GM12878 (cell line): ENCODE data around the gene SPOP. TPM values are rescaled to one million over a fixed set of nuclear protein-coding genes. Genes with fewer than 3 reads are reported as not detected.

Experiments used
- ATAC-seq: fragments of 200-7000 bp; cut with Tn5 transposase; 3 replicates; pipeline ENCODE4 v1.9.1; 2020; ENCODE audit warnings: mild to moderate bottlenecking, moderate library complexity
- BruUV-seq: library from RNA; stranded (reverse); fragments of 400-500 nt; replicated peaks from 2 replicates; lab custom pipeline; 2021; lab: Mats Ljungman, UMichigan
- CTCF ChIA-PET: fragments of 300-600 bp; sonication (Branson Sonifier 250); formaldehyde crosslinking; extraction: SDS; loops from one replicate; lab custom pipeline; 2021; ENCODE audit warnings: inconsistent platforms; lab: Yijun Ruan, JAX
- POLR2A ChIA-PET: fragments of 350-600 bp; formaldehyde crosslinking; extraction: SDS; loops from one replicate; lab custom pipeline; 2021; ENCODE audit warnings: inconsistent platforms; lab: Charles Lee
- RAD21 ChIA-PET: fragments of 300-600 bp; sonication (Branson Sonifier 250); formaldehyde crosslinking; loops from one replicate; lab custom pipeline; 2023; ENCODE audit warnings: antibody characterized with exemption; ENCODE audit not compliant: unreplicated experiment; lab: Charles Lee
- SMC1A ChIA-PET: fragments of 300-600 bp; sonication (Branson Sonifier 250); formaldehyde crosslinking; loops from one replicate; lab custom pipeline; 2023; ENCODE audit not compliant: unreplicated experiment, uncharacterized antibody; lab: Charles Lee
- DNase-seq: peaks from one replicate; pipeline ENCODE4 v3.0.0-alpha.2; 2011; ENCODE audit warnings: low read depth, low spot score
- FAIRE-seq: peaks from 3 replicates; lab custom pipeline; 2011; peaks lifted over from hg19 to GRCh38; lab: Jason Lieb, UNC
- H2AFZ ChIP-seq: 2 replicates; pipeline ENCODE4 v1.6.0; 2011; ENCODE audit warnings: low read depth, low read length, control low read depth; ENCODE audit not compliant: control insufficient read depth
- H3K27ac ChIP-seq: 2 replicates; pipeline ENCODE4 v1.5.1; 2011; ENCODE audit warnings: control low read depth; ENCODE audit not compliant: control insufficient read depth, insufficient read depth
- H3K27me3 ChIP-seq, 2 experiments: replicated peaks in 1 of 2; 2 replicates each; pipeline versions ENCODE4 v1.6.0 to v1.6.1; 2011; ENCODE audit warnings: low read length in 1 of 2; ENCODE audit not compliant: control insufficient read depth in 2 of 2, insufficient read depth in 2 of 2
- H3K36me3 ChIP-seq, 2 experiments: 2 replicates each; pipeline ENCODE4 v1.5.1; 2011; ENCODE audit warnings: low read length in 1 of 2; ENCODE audit not compliant: control insufficient read depth in 2 of 2, insufficient read depth in 2 of 2
- H3K4me1 ChIP-seq: 2 replicates; pipeline ENCODE4 v1.6.1; 2011; ENCODE audit warnings: mild to moderate bottlenecking, low read length, moderate library complexity, mixed read lengths; ENCODE audit not compliant: control insufficient read depth, insufficient read depth
- H3K4me2 ChIP-seq: 2 replicates; pipeline ENCODE4 v1.6.0; 2011; ENCODE audit warnings: control low read depth; ENCODE audit not compliant: control insufficient read depth, insufficient read depth
- H3K4me3 ChIP-seq: fragments of 200-600 bp; sonication (generic); 2 replicates; pipeline ENCODE4 v1.5.1; 2016
- H3K79me2 ChIP-seq: 2 replicates; pipeline ENCODE4 v1.6.0; 2011; ENCODE audit warnings: low read length; ENCODE audit not compliant: control insufficient read depth, insufficient read depth
- H3K9ac ChIP-seq: 2 replicates; pipeline ENCODE4 v1.8.0; 2011; ENCODE audit warnings: low read length, control low read depth, mixed read lengths; ENCODE audit not compliant: control insufficient read depth, insufficient read depth
- H3K9me3 ChIP-seq: replicated peaks from 3 replicates; pipeline ENCODE4 v1.5.1; 2011; ENCODE audit warnings: mild to moderate bottlenecking, low read length; ENCODE audit not compliant: control insufficient read depth, insufficient read depth
- H4K20me1 ChIP-seq: 2 replicates; pipeline ENCODE4 v1.6.0; 2011; ENCODE audit not compliant: control insufficient read depth, insufficient read depth
- ATF7 ChIP-seq: fragments of 450-650 bp; IDR thresholded peaks from 2 replicates; pipeline ENCODE4 v1.6.1; 2016; ENCODE audit warnings: low read depth, mild to moderate bottlenecking
- CBX3 ChIP-seq: fragments of 200-600 bp; sonication (generic); IDR thresholded peaks from 2 replicates; pipeline ENCODE4 v1.6.1; 2016; ENCODE audit warnings: low read depth, borderline replicate concordance
- DPF2 ChIP-seq: fragments of 450-650 bp; IDR thresholded peaks from 2 replicates; pipeline ENCODE4 v1.6.1; 2017; ENCODE audit warnings: mild to moderate bottlenecking
- E2F8 ChIP-seq: fragments of 450-650 bp; IDR thresholded peaks from 2 replicates; pipeline ENCODE4 v1.6.1; 2018; ENCODE audit warnings: mild to moderate bottlenecking, low read depth, moderate library complexity; ENCODE audit not compliant: partially characterized antibody
- EED ChIP-seq: sonication (generic); IDR thresholded peaks from 2 replicates; pipeline ENCODE4 v1.6.1; 2016; ENCODE audit warnings: antibody characterized with exemption, low read depth
- EGR1 ChIP-seq, 2 experiments: IDR thresholded peaks; 1 replicate in 1 of 2; 2 replicates in 1 of 2; pipeline ENCODE4 v1.6.1; 2011 to 2012; ENCODE audit warnings: low read depth in 2 of 2, low read length in 2 of 2, borderline replicate concordance in 1 of 2, mild to moderate bottlenecking in 1 of 2, moderate library complexity in 1 of 2
- HDGF ChIP-seq: fragments of 450-650 bp; IDR thresholded peaks from 2 replicates; pipeline ENCODE4 v1.6.1; 2016; ENCODE audit warnings: antibody characterized with exemption
- IKZF1 ChIP-seq: fragments of 450-650 bp; conservative IDR thresholded peaks from 2 replicates; pipeline ENCODE4 v1.6.1; 2017; ENCODE audit warnings: antibody characterized with exemption, mild to moderate bottlenecking
- IRF4 ChIP-seq: IDR thresholded peaks from 2 replicates; pipeline ENCODE4 v1.6.1; 2011; ENCODE audit warnings: low read depth, low read length
- JUNB ChIP-seq: IDR thresholded peaks from 2 replicates; pipeline ENCODE4 v1.6.1; 2016; ENCODE audit warnings: antibody characterized with exemption, mild to moderate bottlenecking
- NFIC ChIP-seq: IDR thresholded peaks from 2 replicates; pipeline ENCODE4 v1.6.1; 2012; ENCODE audit warnings: low read depth, mild to moderate bottlenecking, inconsistent platforms, low read length, moderate library complexity
- RELB ChIP-seq: fragments of 450-650 bp; IDR thresholded peaks from 2 replicates; pipeline ENCODE4 v1.6.1; 2017; ENCODE audit warnings: low read depth, mild to moderate bottlenecking, moderate library complexity
- RUNX3 ChIP-seq: IDR thresholded peaks from 2 replicates; pipeline ENCODE4 v1.6.1; 2012; ENCODE audit warnings: low read length, inconsistent platforms
- SKIL ChIP-seq: fragments of 450-650 bp; IDR thresholded peaks from 2 replicates; pipeline ENCODE4 v1.6.1; 2017; ENCODE audit warnings: mild to moderate bottlenecking, low read depth, inconsistent platforms; ENCODE audit not compliant: poor library complexity, severe bottlenecking
- TCF3 ChIP-seq: IDR thresholded peaks from 2 replicates; pipeline ENCODE4 v1.6.1; 2012; ENCODE audit warnings: low read depth, mild to moderate bottlenecking, low read length, borderline replicate concordance; ENCODE audit not compliant: insufficient read depth
- TCF7 ChIP-seq: IDR thresholded peaks from 2 replicates; pipeline ENCODE4 v1.6.1; 2014; ENCODE audit warnings: antibody characterized with exemption, borderline replicate concordance
- WGBS: methylation state at CpG from one replicate; pipeline ENCODE4 v1.1.6; 2016; ENCODE audit warnings: low lambda C conversion rate; ENCODE audit not compliant: insufficient replicate concordance, insufficient coverage; ENCODE audit errors: missing lambda C conversion rate; 5-methylcytosine and 5-hydroxymethylcytosine counted together
- in situ Hi-C: fragments of 300-500 bp; cut with MboI; formaldehyde crosslinking; loops from 9 replicates; pipeline ENCODE4 v1.14.3; 2018; ENCODE audit warnings: mixed read lengths
- intact Hi-C: fragments of 100-400 bp; cut with micrococcal nuclease; formaldehyde crosslinking; loops from one replicate; pipeline ENCODE4 v1.14.2; 2022; ENCODE audit not compliant: unreplicated experiment
- polyA plus RNA-seq, 11 experiments: library from polyadenylated mRNA; depleted of rRNA in 4 of 11; unstranded in 6 of 11; stranded (reverse) in 5 of 11; fragments of >200 nt; fragmentation: Nextera tagmentation in 4 of 11; fragmentation: Illumina TruSeq in 1 of 11; extraction: Ambion mirVana in 4 of 11; extraction: Trizol in 1 of 11; gene quantifications; 1 replicate in 1 of 11; 2 replicates in 10 of 11; pipeline versions ENCODE4 v1.2.1 to v1.2.3, GENCODE V29; 2011 to 2016; ENCODE audit warnings: inconsistent platforms in 2 of 11, missing spikeins in 2 of 11, low read depth in 1 of 11
- total RNA-seq, 4 experiments: library from RNA; depleted of rRNA in 3 of 4; stranded (reverse); fragments of >200 nt in 3 of 4; fragmentation: Illumina TruSeq in 1 of 4; extraction: Trizol in 1 of 4; gene quantifications; 2 replicates each; pipeline versions ENCODE4 v1.2.1 to v1.2.3, GENCODE V29; 2013 to 2021

SPOP gene
- total and polyA plus RNA-seq, 10 of the 15 experiments (the other 5 are each of a cell fraction or from before 2014, with no cell fraction given), result 35.1 to 80.4 (median 44.7) TPM

GRCh38 chr17:49646391-49647255 is 31.3 kb downstream of the SPOP start:
- ATAC-seq (peak; percentile 95), DNase-seq (peak; percentile 45), FAIRE-seq (peak; percentile 65)
- H3K4me3 ChIP-seq, result 0 out of 2 replicates have a peak overlapping the region, but pooled peaks have one; percentile 6
- in situ Hi-C loops (no loop called here), intact Hi-C loops (no loop called here)
- peak overlapping the region; percentile 79 for H3K27ac ChIP-seq
- H3K79me2 ChIP-seq, result peaks cover 53% of the 10 kb centered on the region
- H3K9ac ChIP-seq, result no peak overlapping the region; the same call in 1 of the 2 replicates
- RAD21 ChIA-PET, result interaction anchor here (0.7 to 1.6 kb wide), 12 partner anchors 13 to 49 kb away, joined by 3 to 7 read pairs (median 3); no protein-coding TSS in a partner anchor
- no peaks in the 10 kb centered on the region for H3K9me3 ChIP-seq
- SMC1A ChIA-PET, result interaction anchor here (0.7 to 5.2 kb wide), 18 partner anchors 9 to 118 kb away, joined by 3 to 53 read pairs (median 4); no protein-coding TSS in a partner anchor
- BruUV-seq, result no TSS peak
- H3K27me3 ChIP-seq, result no peaks in the 10 kb centered on the region
- H3K4me1 ChIP-seq, result peaks cover 27% of the 10 kb centered on the region
- H2AFZ ChIP-seq, result peak overlapping the region; percentile 23; the same call in 1 of the 2 replicates
- POLR2A ChIA-PET, result interaction anchor here (0.6 to 1.8 kb wide), 11 partner anchors 9 to 272 kb away, joined by 3 to 7 read pairs (median 4); no protein-coding TSS in a partner anchor
- H3K36me3 ChIP-seq, result no peaks in the 10 kb centered on the region
- CTCF ChIA-PET, result interaction anchor here (0.6 to 2.4 kb wide), 13 partner anchors 8 to 675 kb away, joined by 3 to 9 read pairs (median 5); partner anchors contain the start of genes ITGA3 and NXPH3
- H3K4me2 ChIP-seq, result peak overlapping the region; percentile 97
- WGBS, result 60% methylated on average over 7 of the region's 10 CpGs
- H4K20me1 ChIP-seq, result no peaks in the 10 kb centered on the region
- TF ChIP-seq NFIC (0 out of 2 replicates have a peak, but pooled peaks have one; percentile 33), TCF3 (no peak), IKZF1 (peak; percentile 66), SKIL (no peak), HDGF (0 out of 2 replicates have a peak, but pooled peaks have one; percentile 37), EGR1 (IDR thresholded peaks at IDR 0.05; ENCODE audit: borderline replicate concordance in 1 of 2, low read depth in 2 of 2, low read length in 2 of 2) (no peak), EED (peak; percentile 82), IRF4 (0 out of 2 replicates have a peak, but pooled peaks have one; percentile 30), RELB (peak; percentile 69; the same call in 1 of the 2 replicates), TCF7 (no peak), E2F8 (no peak), RUNX3 (peak; percentile 12; the same call in 1 of the 2 replicates), JUNB (peak; percentile 81), CBX3 (no peak), DPF2 (peak; percentile 66), ATF7 (peak; percentile 55)
